Measurements from ENCODE around the gene HDAC8.
A peak's percentile ranks its signal among the peaks of the same experiment; 100 is the strongest.
"Not testable (repeated sequence)": the region's sequence is repeated elsewhere in the genome, so short reads cannot be mapped to it uniquely, and the experiment has no call there.

HDAC8 gene

DNA sequence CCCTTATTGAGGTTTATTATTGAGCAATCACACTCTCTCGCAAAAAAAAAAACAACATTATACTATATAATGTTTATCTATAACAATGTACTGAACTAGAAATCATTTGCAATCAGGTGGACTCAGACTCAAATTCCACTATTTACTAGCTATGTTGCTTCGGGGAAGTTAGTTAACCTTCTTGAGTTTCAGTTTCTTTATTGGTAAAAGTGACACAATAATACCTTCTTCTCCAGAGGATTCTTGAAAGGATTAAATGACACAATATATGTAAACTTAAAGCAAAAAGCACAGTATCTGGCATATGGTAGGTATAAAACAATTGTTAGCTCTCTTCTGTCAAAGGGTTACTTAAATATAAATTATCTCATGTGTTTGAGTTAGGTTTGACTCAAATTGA lies 31.5 kb upstream of the HDAC8 start:
- TF ChIP-seq, protein P1, sequence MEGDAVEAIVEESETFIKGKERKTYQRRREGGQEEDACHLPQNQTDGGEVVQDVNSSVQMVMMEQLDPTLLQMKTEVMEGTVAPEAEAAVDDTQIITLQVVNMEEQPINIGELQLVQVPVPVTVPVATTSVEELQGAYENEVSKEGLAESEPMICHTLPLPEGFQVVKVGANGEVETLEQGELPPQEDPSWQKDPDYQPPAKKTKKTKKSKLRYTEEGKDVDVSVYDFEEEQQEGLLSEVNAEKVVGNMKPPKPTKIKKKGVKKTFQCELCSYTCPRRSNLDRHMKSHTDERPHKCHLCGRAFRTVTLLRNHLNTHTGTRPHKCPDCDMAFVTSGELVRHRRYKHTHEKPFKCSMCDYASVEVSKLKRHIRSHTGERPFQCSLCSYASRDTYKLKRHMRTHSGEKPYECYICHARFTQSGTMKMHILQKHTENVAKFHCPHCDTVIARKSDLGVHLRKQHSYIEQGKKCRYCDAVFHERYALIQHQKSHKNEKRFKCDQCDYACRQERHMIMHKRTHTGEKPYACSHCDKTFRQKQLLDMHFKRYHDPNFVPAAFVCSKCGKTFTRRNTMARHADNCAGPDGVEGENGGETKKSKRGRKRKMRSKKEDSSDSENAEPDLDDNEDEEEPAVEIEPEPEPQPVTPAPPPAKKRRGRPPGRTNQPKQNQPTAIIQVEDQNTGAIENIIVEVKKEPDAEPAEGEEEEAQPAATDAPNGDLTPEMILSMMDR (IDR thresholded peaks at IDR 0.05; ENCODE audit: borderline replicate concordance, insufficient read depth, low read depth, low read length), result no peak
- H3K4me3 ChIP-seq (ENCODE audit: low read depth, low read length), result no peak overlapping the region

DNA sequence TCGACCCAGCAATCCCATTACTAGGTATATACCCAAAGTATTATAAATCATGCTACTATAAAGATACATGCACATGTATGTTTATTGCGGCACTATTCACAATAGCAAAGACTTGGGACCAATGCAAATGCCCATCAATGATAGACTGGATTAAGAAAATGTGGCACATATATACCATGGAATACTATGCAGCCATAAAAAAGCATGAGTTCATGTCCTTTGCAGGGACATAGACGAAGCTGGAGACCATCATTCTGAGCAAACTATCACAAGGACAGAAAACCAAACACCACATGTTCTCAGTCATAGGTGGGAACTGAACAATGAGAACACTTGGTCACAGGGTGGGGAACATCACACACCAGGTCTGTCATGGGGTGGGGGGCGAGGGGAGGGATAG lies 18.4 kb upstream of the HDAC8 start:
- H3K4me3 ChIP-seq (ENCODE audit: low read depth, low read length), result not testable (repeated sequence)

- no peak overlapping the region for H3K4me3 ChIP-seq (ENCODE audit: low read depth, low read length)
- TF ChIP-seq, protein P1 (IDR thresholded peaks at IDR 0.05; ENCODE audit: borderline replicate concordance, insufficient read depth, low read depth, low read length), result no peak
Observed at GRCh38 chrX:72584163-72584562, 11.5 kb upstream of the HDAC8 start.

- H3K4me3 ChIP-seq (ENCODE audit: low read depth, low read length), result no peak overlapping the region
- TF ChIP-seq, protein P1 (IDR thresholded peaks at IDR 0.05; ENCODE audit: borderline replicate concordance, insufficient read depth, low read depth, low read length), result no peak
Observed at GRCh38 chrX:72576141-72576894, 3.7 kb upstream of the HDAC8 start.

- peak overlapping the region; percentile 59 for H3K4me3 ChIP-seq (ENCODE audit: low read depth, low read length)
- TF ChIP-seq, protein P1 (IDR thresholded peaks at IDR 0.05; ENCODE audit: borderline replicate concordance, insufficient read depth, low read depth, low read length), result no peak
Observed at GRCh38 chrX:72573158-72573511, 492 bp upstream of the HDAC8 start.

- TF ChIP-seq, protein P1 (IDR thresholded peaks at IDR 0.05; ENCODE audit: borderline replicate concordance, insufficient read depth, low read depth, low read length), result no peak
- H3K4me3 ChIP-seq (ENCODE audit: low read depth, low read length), result no peak overlapping the region
Observed at GRCh38 chrX:72569786-72570185, 2.9 kb downstream of the HDAC8 start.

DNA sequence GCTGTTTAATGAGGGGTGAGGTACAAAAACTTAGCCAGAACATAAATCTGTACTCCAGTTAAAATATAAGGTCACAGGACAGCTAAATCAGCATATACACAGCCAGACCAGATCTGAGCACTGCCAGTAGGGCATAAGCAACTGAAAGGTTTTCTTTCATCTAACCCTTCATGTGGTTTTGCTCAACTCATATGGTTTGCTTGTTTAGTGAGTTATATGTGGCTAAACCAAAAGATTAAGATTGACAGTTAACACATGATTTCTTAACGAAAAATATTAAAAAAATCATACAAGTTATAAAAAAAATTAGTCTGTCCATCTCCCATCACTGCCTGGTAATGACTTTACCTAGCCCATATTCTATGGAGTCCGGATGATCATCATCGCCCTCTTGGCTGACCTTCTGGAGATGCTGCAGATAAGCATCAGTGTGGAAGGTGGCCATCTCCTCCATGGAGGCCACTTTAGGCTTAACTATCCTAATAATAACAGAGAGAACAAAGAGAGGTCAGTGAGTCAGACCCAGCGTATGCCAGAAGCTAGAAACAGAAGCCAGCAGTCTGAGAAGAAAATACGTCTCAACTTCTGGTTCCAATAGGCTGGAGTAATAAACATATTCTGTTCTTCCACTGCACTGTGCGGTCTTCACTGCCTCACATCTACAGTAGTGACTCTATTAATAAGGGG lies 4.1 kb downstream of the HDAC8 start:
- H3K4me3 ChIP-seq (ENCODE audit: low read depth, low read length), result no peak overlapping the region
- TF ChIP-seq, protein P1 (IDR thresholded peaks at IDR 0.05; ENCODE audit: borderline replicate concordance, insufficient read depth, low read depth, low read length), result no peak
